SK-N-SH treated with all-trans-retinoic acid at 6 μM for 48 hours (cell line): ENCODE data around the gene METRNL.
"Not testable (repeated sequence)": the region's sequence is repeated elsewhere in the genome, so short reads cannot be mapped to it uniquely, and the experiment has no call there.

Experiments
- ATAC-seq: fragments of 200-7000 bp; cut with Tn5 transposase; 3 replicates; pipeline ENCODE4 v1.9.1; 2020; ENCODE audit warnings: mild to moderate bottlenecking, moderate library complexity
- ARNTL ChIP-seq: fragments of 450-650 bp; formaldehyde crosslinking; IDR thresholded peaks from 2 replicates; pipeline ENCODE4 v1.5.0; 2020; ENCODE audit warnings: low read depth, mild to moderate bottlenecking, moderate library complexity, borderline replicate concordance
- BACH2 ChIP-seq: fragments of 250-450 bp; sonication (Bioruptor Pico); IDR thresholded peaks from 2 replicates; pipeline ENCODE4 v1.9.0; 2021; ENCODE audit warnings: mild to moderate bottlenecking, borderline replicate concordance
- CREB5 ChIP-seq: fragments of 250-450 bp; sonication (Bioruptor Pico); IDR thresholded peaks from 2 replicates; pipeline ENCODE4 v1.5.1; 2020; ENCODE audit warnings: low read depth, mild to moderate bottlenecking, moderate library complexity
- CSDC2 ChIP-seq: fragments of 250-450 bp; sonication (Bioruptor Pico); IDR thresholded peaks from 2 replicates; pipeline ENCODE4 v1.5.0; 2020; ENCODE audit warnings: mild to moderate bottlenecking, moderate library complexity
- ISL1 ChIP-seq: fragments of 250-450 bp; sonication (Bioruptor Pico); IDR thresholded peaks from 2 replicates; pipeline ENCODE4 v2.1.2; 2022; ENCODE audit warnings: mild to moderate bottlenecking, moderate library complexity
- PATZ1 ChIP-seq: fragments of 250-450 bp; sonication (Bioruptor Pico); IDR thresholded peaks from 2 replicates; pipeline ENCODE4 v1.8.0; 2020; ENCODE audit warnings: mild to moderate bottlenecking, moderate library complexity, borderline replicate concordance
- PPARA ChIP-seq: fragments of 250-450 bp; sonication (Bioruptor Pico); IDR thresholded peaks from 2 replicates; pipeline ENCODE4 v1.5.0; 2020; ENCODE audit warnings: mild to moderate bottlenecking, borderline replicate concordance
- SNAI2 ChIP-seq: fragments of 250-450 bp; sonication (Bioruptor Pico); IDR thresholded peaks from 2 replicates; pipeline ENCODE4 v1.5.0; 2020; ENCODE audit warnings: mild to moderate bottlenecking, moderate library complexity
- TOX ChIP-seq: fragments of 250-450 bp; sonication (Bioruptor Pico); IDR thresholded peaks from 2 replicates; pipeline ENCODE4 v1.8.0; 2021; ENCODE audit warnings: mild to moderate bottlenecking, moderate library complexity, borderline replicate concordance
- TSHZ2 ChIP-seq: fragments of 250-450 bp; sonication (Bioruptor Pico); IDR thresholded peaks from 2 replicates; pipeline ENCODE4 v1.5.0; 2020; ENCODE audit warnings: mild to moderate bottlenecking, moderate library complexity
- ZC3H10 ChIP-seq: fragments of 250-450 bp; sonication (Bioruptor Pico); IDR thresholded peaks from 2 replicates; pipeline ENCODE4 v1.5.1; 2021; ENCODE audit warnings: mild to moderate bottlenecking, moderate library complexity
- ZFP3 ChIP-seq: fragments of 250-450 bp; sonication (Bioruptor Pico); IDR thresholded peaks from 2 replicates; pipeline ENCODE4 v1.5.0; 2020; ENCODE audit warnings: mild to moderate bottlenecking, moderate library complexity
- ZNF565 ChIP-seq: fragments of 450-650 bp; formaldehyde crosslinking; conservative IDR thresholded peaks from 2 replicates; pipeline ENCODE4 v1.5.0; 2020; ENCODE audit warnings: low read depth, mild to moderate bottlenecking, moderate library complexity
- ZNF70 ChIP-seq: fragments of 450-650 bp; formaldehyde crosslinking; IDR thresholded peaks from 2 replicates; pipeline ENCODE4 v1.5.0; 2020; ENCODE audit warnings: mild to moderate bottlenecking, moderate library complexity
- ZNF8 ChIP-seq: fragments of 450-650 bp; formaldehyde crosslinking; IDR thresholded peaks from 2 replicates; pipeline ENCODE4 v1.5.0; 2020; ENCODE audit warnings: mild to moderate bottlenecking, moderate library complexity
- TF ChIP-seq, protein P1 (sequence below): fragments of 250-450 bp; sonication (Bioruptor Pico); IDR thresholded peaks from 2 replicates; pipeline ENCODE4 v1.5.1; 2021; ENCODE audit warnings: mild to moderate bottlenecking, moderate library complexity

Gene METRNL

GRCh38 chr17:83116783-83117555 lies 37.6 kb downstream of the METRNL start (continued):
- TF ChIP-seq, protein P1, sequence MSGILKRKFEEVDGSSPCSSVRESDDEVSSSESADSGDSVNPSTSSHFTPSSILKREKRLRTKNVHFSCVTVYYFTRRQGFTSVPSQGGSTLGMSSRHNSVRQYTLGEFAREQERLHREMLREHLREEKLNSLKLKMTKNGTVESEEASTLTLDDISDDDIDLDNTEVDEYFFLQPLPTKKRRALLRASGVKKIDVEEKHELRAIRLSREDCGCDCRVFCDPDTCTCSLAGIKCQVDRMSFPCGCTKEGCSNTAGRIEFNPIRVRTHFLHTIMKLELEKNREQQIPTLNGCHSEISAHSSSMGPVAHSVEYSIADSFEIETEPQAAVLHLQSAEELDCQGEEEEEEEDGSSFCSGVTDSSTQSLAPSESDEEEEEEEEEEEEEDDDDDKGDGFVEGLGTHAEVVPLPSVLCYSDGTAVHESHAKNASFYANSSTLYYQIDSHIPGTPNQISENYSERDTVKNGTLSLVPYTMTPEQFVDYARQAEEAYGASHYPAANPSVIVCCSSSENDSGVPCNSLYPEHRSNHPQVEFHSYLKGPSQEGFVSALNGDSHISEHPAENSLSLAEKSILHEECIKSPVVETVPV (CRISPR knock-in tag), result no peak
- TF ChIP-seq, all 23 proteins: peak for 0

DNA sequence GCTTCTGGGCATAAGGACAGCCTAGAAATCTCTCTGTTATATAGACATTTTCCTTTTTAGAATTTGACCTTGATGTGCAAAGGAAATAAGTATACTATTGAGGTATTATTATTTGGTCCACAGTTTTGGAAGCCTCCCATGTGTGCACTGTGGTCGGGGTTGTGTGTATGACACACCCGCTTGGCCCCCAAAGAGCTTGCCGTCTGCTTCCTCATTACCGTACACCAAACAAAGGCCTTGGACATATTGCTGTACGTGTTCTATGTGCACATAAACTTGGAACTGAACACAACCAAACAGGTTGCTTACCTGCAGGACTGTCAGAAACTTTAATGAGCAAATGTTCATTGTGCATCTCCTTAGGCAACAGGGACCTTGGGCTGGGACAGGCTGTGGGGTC lies 38.2 kb downstream of the METRNL start:
- TF ChIP-seq ZFP3 (CRISPR knock-in tag) (no peak), TOX (CRISPR knock-in tag) (no peak), PPARA (CRISPR knock-in tag) (no peak), ZNF565 (CRISPR knock-in tag) (no peak), TSHZ2 (CRISPR knock-in tag) (no peak)
- no peak for ATAC-seq

DNA sequence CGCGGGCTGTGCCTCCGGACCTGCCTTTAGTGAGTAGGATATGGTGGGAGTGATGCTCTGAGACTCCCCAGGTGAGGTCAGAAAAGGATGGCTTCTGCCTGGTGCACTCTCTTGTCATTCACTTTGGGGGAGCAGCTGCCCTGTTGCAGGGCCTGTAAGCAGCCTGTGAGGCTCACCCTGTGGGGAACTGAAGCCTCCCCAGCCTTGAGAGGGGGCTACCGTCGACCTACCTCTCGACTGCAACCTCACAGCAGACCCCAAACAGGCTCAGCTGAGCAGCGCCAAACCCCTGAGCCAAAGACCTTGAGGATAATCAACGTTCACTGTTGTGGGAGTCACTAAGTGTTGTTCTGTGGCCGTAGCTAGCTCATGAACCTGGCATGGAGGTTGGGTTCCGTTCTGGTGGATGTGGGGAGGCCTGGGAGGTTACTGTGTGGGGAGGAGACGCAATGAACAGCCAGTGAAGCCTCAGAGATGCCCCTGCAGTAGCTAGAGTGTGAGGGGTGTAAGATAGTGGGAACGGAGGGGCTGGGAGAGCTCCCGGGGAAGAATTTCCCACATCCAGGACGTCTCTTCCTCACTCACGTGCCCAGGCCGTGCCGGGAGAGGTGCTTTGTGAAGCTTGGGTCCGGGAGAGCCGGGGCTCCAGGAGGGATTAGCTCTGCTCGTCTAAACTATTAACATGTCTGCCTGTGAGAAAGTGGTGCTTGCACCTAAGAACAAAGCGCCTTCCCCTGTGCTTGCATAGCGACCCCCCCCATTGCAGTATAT lies 38.8 kb downstream of the METRNL start:
- no peak for ATAC-seq
- TF ChIP-seq TOX (CRISPR knock-in tag) (no peak), ZNF70 (CRISPR knock-in tag) (no peak), ZFP3 (CRISPR knock-in tag) (no peak), CSDC2 (CRISPR knock-in tag) (no peak), BACH2 (no peak), ARNTL (CRISPR knock-in tag) (no peak), ZC3H10 (CRISPR knock-in tag) (no peak), ZNF8 (no peak), SNAI2 (CRISPR knock-in tag) (no peak), CREB5 (CRISPR knock-in tag) (no peak)

GRCh38 chr17:83119987-83120864 lies 40.8 kb downstream of the METRNL start:
- peak; percentile 18; the same call in 1 of the 3 replicates for ATAC-seq
- TF ChIP-seq ISL1 (CRISPR knock-in tag) (no peak), CSDC2 (CRISPR knock-in tag) (no peak), ZC3H10 (CRISPR knock-in tag) (no peak), CREB5 (CRISPR knock-in tag) (no peak), PATZ1 (CRISPR knock-in tag) (no peak), ARNTL (CRISPR knock-in tag) (no peak), PPARA (CRISPR knock-in tag) (no peak), TSHZ2 (CRISPR knock-in tag) (no peak), ZFP3 (CRISPR knock-in tag) (no peak)

DNA sequence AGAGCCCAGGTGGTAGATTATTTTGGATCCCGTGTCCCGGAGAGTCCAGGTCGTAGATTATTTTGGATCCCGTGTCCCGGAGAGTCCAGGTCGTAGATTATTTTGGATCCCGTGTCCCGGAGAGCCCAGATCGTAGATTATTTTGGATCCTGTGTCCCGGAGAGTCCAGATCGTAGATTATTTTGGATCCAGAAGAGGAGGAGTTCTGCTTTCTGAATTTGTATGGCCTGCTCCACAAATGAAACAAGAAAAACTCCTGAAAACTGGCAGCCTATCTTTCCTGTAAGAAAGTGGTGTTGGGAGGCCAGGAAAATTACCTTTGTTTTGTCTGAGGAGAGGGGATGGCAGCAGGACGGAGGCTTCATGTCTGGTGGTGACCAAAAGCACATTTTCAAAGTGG lies 42.1 kb downstream of the METRNL start:
- not testable (repeated sequence) for ATAC-seq
